ENCODE data around the gene TTC3.

The TTC3 gene

DNA sequence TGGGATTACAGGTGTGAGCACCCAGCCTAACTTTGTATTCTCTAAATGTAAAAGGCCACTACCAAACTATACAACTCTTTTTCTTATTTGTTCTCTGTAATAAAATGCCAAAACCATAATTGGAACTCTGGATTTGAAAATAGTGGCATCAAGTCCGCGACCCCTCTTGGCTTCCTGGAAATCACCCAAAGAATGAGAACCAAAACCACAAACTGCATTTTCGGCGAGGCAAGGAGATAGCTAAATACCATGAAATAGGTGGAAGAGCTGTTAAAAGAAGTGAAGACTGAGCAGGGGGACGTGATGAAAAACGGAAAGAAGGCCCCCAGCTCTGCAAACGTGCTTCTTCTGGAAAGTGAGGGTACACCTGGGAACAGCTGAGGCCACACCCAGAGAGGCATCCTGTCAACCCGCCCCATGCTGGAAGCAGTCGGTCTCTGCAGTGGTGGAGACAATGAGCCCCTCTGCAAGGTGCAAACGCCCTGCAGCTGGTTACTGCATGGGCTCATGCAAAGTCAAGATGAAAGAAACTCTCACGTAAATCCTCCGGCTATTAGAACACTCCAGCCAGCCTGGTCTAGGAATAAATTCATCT is 171.5 kb downstream of the TTC3 start:
- Histone ChIP-seq H3K4me1 (ENCODE audit: control insufficient read depth in 1 of 2, insufficient read depth in 2 of 2, low read length in 2 of 2) (peaks cover 0 to 6% of the 10 kb centered on the region in 2 donors), H3K9me3 (ENCODE audit: control insufficient read depth in 1 of 2, low read length in 2 of 2) (no peaks in the 10 kb centered on the region), H3K27me3 (ENCODE audit: low read depth, low read length) (no peaks in the 10 kb centered on the region), H3K36me3 (ENCODE audit: control insufficient read depth in 1 of 2, insufficient read depth in 2 of 2, low read length in 2 of 2) (peaks cover 0 to 10% of the 10 kb centered on the region in 2 donors), H3K4me3 (ENCODE audit: low read depth in 1 of 2, low read length in 2 of 2) (no peak overlapping the region), H3K27ac (ENCODE audit: low read length) (no peak overlapping the region)

DNA sequence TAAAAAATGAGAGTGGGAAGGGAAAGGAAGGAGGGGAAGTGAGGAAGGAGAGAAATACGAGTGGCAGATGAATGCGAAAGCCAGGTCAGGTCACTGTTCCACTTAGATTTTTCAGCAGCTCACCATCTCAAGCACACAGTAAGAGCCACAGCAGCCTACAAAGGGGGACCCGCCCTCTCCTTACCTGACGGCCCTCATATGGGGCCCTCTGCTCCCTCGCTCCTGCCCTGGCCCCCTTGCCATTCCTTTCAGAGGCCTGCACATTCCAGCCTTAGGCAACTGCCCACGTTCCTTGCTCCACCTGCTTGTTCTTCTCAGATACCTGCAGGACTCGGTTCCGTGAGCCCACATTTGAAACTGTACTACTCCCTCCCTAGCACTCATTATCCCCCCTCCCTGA is 172.1 kb downstream of the TTC3 start:
- Histone ChIP-seq H3K4me3 (ENCODE audit: low read depth in 1 of 2, low read length in 2 of 2) (no peak overlapping the region), H3K36me3 (ENCODE audit: control insufficient read depth in 1 of 2, insufficient read depth in 2 of 2, low read length in 2 of 2) (peaks cover 0 to 10% of the 10 kb centered on the region in 2 donors), H3K27me3 (ENCODE audit: low read depth, low read length) (no peaks in the 10 kb centered on the region), H3K4me1 (ENCODE audit: control insufficient read depth in 1 of 2, insufficient read depth in 2 of 2, low read length in 2 of 2) (peaks cover 0 to 6% of the 10 kb centered on the region in 2 donors), H3K9me3 (ENCODE audit: control insufficient read depth in 1 of 2, low read length in 2 of 2) (no peaks in the 10 kb centered on the region), H3K27ac (ENCODE audit: low read length) (no peak overlapping the region)

DNA sequence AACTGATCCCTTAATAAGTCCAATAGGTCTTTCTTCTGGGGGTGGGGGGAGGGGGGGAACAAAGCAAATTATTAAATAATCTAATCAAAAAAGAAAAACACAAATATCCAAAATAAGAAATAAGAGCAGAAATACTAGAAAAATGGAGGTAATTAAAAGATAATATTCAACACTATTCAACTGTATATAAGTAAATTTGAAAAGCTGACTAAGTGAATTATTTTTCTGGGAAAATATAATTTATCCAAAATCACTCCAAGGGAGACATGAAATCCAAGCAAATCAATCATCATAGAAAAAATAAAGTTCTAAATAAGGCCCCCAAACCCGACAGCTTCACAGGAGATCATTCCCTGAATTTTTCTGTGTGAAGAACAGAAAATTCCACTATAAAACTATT is 175.2 kb downstream of the TTC3 start:
- Histone ChIP-seq H3K4me1 (ENCODE audit: control insufficient read depth in 1 of 2, insufficient read depth in 2 of 2, low read length in 2 of 2) (peaks cover 0 to 6% of the 10 kb centered on the region in 2 donors), H3K27me3 (ENCODE audit: low read depth, low read length) (no peaks in the 10 kb centered on the region), H3K36me3 (ENCODE audit: control insufficient read depth in 1 of 2, insufficient read depth in 2 of 2, low read length in 2 of 2) (no peaks in the 10 kb centered on the region), H3K27ac (ENCODE audit: low read length) (no peak overlapping the region), H3K4me3 (ENCODE audit: low read depth in 1 of 2, low read length in 2 of 2) (no peak overlapping the region), H3K9me3 (ENCODE audit: control insufficient read depth in 1 of 2, low read length in 2 of 2) (no peaks in the 10 kb centered on the region)

DNA sequence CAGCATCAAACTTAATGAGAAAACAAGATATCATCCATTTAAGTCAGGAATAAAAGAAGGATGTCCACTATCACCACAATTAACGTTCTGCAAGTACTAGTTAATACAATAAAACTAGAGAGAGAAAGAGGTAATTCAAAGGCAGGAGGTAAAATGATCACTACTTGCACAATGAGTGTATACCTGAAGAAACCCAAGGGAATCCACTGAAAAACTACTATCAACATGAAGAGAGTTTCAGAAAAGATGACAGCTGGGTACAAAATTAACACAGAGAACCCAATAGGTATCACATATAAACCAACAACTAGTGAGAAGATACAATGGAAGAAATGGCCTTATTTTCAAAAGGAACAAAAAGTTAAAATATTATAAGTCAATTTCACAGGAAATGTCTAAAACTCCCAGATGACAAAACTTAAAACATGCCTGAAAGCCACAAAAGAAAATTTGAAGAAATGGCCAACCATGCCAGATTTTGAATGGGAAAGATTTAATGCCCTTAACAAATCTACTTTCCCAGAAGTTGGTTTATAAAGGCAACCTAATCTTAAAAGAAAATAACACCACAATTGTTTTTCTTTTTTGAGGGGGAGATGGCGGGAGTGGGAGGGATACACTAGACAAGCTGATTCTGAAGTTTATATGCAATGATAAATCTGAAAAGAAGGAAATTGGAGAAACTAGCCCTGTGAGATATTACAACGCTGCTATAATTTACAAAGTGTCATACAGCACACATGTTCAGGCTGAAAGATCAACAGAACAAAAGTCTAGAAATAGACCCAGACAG is 176.3 kb downstream of the TTC3 start:
- Histone ChIP-seq H3K36me3 (ENCODE audit: control insufficient read depth in 1 of 2, insufficient read depth in 2 of 2, low read length in 2 of 2) (no peaks in the 10 kb centered on the region), H3K4me3 (ENCODE audit: low read depth in 1 of 2, low read length in 2 of 2) (no peak overlapping the region), H3K9me3 (ENCODE audit: control insufficient read depth in 1 of 2, low read length in 2 of 2) (no peaks in the 10 kb centered on the region), H3K27ac (ENCODE audit: low read length) (no peak overlapping the region), H3K4me1 (ENCODE audit: control insufficient read depth in 1 of 2, insufficient read depth in 2 of 2, low read length in 2 of 2) (peaks cover 0 to 6% of the 10 kb centered on the region in 2 donors), H3K27me3 (ENCODE audit: low read depth, low read length) (no peaks in the 10 kb centered on the region)

DNA sequence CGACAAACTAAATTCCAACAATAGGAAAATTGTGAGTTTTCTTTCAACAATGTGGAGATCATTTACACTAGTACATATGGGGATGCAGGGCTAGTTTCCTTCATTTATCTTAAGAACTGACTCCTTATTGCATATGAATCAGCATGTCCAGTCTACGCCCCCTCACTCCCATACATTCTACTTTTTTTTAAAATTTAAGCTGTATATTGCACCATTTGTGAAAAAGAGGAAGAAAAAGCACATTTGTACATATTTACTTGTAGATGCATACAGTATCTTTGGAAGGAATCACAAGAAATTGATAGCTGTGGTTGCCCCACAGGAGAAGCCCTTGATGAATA is 178.2 kb downstream of the TTC3 start:
- Histone ChIP-seq H3K27ac (ENCODE audit: low read length) (no peak overlapping the region), H3K4me1 (ENCODE audit: control insufficient read depth in 1 of 2, insufficient read depth in 2 of 2, low read length in 2 of 2) (peaks cover 0 to 6% of the 10 kb centered on the region in 2 donors), H3K27me3 (ENCODE audit: low read depth, low read length) (no peaks in the 10 kb centered on the region), H3K4me3 (ENCODE audit: low read depth in 1 of 2, low read length in 2 of 2) (no peak overlapping the region), H3K9me3 (ENCODE audit: control insufficient read depth in 1 of 2, low read length in 2 of 2) (no peaks in the 10 kb centered on the region), H3K36me3 (ENCODE audit: control insufficient read depth in 1 of 2, insufficient read depth in 2 of 2, low read length in 2 of 2) (no peaks in the 10 kb centered on the region)

Measured in muscle layer of duodenum (tissue), 2 donors.